GM19099 (cell line): Measurements from ENCODE around the gene NOSIP.

Experiments used
- POLR2A ChIP-seq: IDR thresholded peaks from 3 replicates; pipeline ENCODE4 v1.6.1; 2011; ENCODE audit warnings: low read depth; ENCODE audit not compliant: insufficient read length; ENCODE audit errors: extremely low read depth

The NOSIP gene

GRCh38 chr19:49524812-49525455 lies 55.4 kb downstream of the NOSIP start:
- no peak for TF ChIP-seq POLR2A

DNA sequence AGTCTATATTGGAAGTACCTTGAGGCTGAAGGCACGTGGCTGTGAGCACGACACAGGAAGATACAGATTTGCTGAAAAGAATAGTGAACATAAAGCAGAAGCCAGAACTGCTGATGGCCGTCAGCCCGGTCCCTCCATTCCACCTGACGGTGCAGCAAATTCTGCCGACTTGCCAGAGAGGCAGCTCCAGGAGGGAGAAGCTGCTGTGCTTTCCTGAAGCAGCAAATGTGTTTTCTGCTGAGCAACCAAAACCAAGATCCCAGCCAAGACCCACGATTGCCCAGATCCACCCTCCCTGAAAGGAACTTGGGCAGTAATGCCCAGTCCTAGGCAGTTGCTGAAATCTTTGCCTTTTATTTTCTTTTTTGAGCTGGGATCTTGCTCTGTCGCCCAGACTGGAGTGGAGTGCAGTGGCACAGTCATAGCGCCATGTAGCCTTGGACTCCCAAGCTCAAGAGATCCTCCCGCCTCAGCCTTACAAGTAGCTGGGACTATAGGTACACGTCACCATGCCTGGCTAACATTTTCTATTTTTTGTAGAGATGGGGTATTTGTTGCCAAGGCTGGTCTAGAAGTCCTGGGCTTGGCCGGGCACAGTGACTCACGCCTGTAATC lies 59.5 kb downstream of the NOSIP start:
- no peak for TF ChIP-seq POLR2A

DNA sequence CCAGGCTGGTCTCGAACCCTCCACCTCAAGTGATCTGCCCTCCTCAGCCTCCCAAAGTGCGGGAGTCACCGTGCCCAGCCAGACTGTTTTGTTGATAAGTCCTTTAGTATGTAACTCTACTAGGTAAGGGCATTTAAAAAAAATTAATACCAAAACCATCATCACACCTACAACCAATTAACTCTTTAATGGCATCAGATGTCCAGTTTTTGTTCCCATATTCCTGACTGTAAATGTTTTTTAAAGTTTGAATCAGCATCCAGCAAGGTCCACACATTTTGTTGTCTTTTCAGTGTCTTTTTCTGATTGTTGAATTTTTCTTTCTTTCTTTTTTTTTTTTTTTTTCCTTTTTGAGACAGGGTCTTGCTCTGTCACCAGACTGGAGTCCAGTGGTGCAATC lies 62.3 kb downstream of the NOSIP start:
- TF ChIP-seq POLR2A = no peak

- no peak for TF ChIP-seq POLR2A
Observed at GRCh38 chr19:49515767-49516166, 64.6 kb downstream of the NOSIP start.

GRCh38 chr19:49514151-49514550 lies 66.2 kb downstream of the NOSIP start:
- no peak for TF ChIP-seq POLR2A

DNA sequence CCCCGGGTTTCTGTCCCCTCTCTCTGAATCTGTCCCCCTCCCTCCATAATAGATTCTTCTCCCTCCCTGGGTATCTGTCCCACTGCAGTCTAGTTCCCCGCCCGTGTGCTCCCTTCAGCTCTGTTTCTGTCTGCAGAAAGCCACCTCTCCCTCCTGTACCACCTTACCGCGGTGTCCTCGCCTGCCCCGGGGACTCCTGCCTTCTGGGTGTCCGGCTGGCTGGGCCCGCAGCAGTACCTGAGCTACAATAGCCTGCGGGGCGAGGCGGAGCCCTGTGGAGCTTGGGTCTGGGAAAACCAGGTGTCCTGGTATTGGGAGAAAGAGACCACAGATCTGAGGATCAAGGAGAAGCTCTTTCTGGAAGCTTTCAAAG lies 66.6 kb downstream of the NOSIP start:
- TF ChIP-seq POLR2A = no peak

DNA sequence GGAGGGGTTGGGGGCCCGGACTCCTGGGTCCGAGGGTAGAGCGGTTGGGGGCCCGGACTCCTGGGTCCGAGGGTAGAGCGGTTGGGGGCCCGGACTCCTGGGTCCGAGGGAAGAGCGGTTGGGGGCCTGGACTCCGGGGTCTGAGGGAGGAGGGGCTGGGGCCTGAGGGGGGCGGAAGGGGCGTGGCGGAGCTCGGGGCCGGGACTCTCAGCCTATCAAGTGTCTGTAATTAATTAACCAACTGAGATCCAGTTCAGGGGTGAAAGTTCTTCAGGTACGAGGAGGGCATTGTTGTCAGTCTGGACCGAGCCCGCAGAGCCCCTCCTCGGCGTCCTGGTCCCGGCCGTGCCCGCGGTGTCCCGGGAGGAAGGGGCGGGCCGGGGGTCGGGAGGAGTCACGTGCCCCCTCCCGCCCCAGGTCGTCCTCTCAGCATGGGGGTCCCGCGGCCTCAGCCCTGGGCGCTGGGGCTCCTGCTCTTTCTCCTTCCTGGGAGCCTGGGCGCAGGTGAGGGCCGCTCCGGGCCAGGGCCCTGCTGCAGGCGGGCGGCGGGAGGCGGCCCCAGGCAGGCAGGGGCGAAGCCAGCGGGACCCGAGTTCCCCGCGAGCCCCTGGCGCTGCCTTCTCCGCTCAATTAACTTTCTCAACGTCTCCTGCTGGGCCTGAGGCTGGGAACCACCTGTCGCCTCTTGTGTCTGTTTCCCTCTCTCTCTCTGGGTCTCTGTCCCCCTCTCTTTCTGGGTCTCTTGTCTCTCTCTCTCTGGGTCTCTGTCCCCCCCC lies 67.2 kb downstream of the NOSIP start:
- peak; percentile 42 for TF ChIP-seq POLR2A

- no peak for TF ChIP-seq POLR2A
Observed at GRCh38 chr19:49507803-49508494, 72.4 kb downstream of the NOSIP start.

DNA sequence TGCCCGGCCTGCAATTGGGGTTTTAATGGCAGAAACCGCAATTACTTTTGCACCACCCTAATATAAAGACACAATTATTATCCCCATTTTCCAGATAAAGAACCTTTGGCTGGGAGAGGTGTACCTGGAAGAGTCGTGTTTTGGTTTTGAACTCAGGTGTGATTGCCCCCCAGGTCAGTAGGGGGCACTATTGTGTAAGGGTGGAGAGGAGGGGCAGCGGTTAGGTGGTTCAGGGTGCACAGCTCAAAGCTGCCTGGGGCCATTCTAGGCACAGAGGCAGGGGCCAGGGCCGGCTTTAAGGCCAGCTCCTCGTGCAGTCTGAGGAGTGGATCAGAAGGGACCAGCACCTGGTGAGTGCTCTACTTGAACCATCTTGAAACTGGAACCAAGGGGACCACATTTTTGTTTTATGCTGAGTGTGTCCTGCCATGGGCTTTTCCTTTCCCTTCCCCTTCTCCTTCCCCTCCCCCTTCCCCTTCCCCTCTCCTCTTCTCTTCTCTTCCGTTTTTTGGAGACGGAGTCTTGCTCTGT lies 73.7 kb downstream of the NOSIP start:
- no peak for TF ChIP-seq POLR2A
